ENCODE results near the gene GALP.
"Not testable (repeated sequence)": the region's sequence is repeated elsewhere in the genome, so short reads cannot be mapped to it uniquely, and the experiment has no call there.

GALP gene

DNA sequence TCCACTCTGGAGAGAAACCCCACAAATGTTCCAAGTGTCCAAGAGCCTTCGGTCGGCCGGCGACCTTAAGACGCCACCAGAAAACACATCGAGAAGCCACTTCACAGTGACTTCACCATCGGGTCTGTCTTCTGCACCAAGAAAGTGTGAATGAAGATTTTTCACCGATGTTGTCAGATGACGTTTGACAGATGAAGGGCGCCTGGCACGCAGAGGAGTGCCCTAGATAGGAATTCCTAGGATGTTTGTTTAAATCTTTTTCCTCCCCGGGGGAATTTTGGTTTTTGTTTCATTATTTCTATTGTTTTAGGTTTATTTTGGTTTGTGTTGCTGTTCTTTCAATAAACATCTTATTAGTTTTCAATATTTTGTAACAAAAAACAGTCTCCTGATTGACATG, 33.3 kb downstream of the GALP start:
- Histone ChIP-seq H3K27me3 (ENCODE audit: insufficient read depth, low read length, poor library complexity, severe bottlenecking) (no peaks in the 10 kb centered on the region), H3K4me3 (ENCODE audit: low read length, poor library complexity, severe bottlenecking) (no peak overlapping the region), H3K4me2 (ENCODE audit: low read depth, low read length, poor library complexity, severe bottlenecking) (no peak overlapping the region), H4K20me1 (ENCODE audit: insufficient read depth, low read length, poor library complexity, severe bottlenecking) (no peaks in the 10 kb centered on the region), H3K9me3 (ENCODE audit: insufficient read depth, low read depth, low read length) (no peaks in the 10 kb centered on the region), H3F3A (ENCODE audit: low read depth) (no peaks in the 10 kb centered on the region), H3K4me1 (ENCODE audit: insufficient read depth, low read length, poor library complexity, severe bottlenecking) (no peaks in the 10 kb centered on the region), H3K9me2 (replicated peaks; ENCODE audit: low read depth, low read length) (no peaks in the 10 kb centered on the region), H2AFZ (ENCODE audit: low read length) (no peak overlapping the region), H3K36me3 (ENCODE audit: insufficient read depth, low read length) (no peaks in the 10 kb centered on the region), H3K9ac (ENCODE audit: low read depth, low read length, poor library complexity, severe bottlenecking) (no peak overlapping the region), H3K79me2 (ENCODE audit: insufficient read depth, low read length) (no peaks in the 10 kb centered on the region)
- TF ChIP-seq EZH2phosphoT487 (IDR thresholded peaks at IDR 0.05; ENCODE audit: borderline replicate concordance) = no peak
- TF ChIP-seq, protein P1, sequence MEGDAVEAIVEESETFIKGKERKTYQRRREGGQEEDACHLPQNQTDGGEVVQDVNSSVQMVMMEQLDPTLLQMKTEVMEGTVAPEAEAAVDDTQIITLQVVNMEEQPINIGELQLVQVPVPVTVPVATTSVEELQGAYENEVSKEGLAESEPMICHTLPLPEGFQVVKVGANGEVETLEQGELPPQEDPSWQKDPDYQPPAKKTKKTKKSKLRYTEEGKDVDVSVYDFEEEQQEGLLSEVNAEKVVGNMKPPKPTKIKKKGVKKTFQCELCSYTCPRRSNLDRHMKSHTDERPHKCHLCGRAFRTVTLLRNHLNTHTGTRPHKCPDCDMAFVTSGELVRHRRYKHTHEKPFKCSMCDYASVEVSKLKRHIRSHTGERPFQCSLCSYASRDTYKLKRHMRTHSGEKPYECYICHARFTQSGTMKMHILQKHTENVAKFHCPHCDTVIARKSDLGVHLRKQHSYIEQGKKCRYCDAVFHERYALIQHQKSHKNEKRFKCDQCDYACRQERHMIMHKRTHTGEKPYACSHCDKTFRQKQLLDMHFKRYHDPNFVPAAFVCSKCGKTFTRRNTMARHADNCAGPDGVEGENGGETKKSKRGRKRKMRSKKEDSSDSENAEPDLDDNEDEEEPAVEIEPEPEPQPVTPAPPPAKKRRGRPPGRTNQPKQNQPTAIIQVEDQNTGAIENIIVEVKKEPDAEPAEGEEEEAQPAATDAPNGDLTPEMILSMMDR (conservative IDR thresholded peaks at IDR 0.05; ENCODE audit: low read length) = no peak

DNA sequence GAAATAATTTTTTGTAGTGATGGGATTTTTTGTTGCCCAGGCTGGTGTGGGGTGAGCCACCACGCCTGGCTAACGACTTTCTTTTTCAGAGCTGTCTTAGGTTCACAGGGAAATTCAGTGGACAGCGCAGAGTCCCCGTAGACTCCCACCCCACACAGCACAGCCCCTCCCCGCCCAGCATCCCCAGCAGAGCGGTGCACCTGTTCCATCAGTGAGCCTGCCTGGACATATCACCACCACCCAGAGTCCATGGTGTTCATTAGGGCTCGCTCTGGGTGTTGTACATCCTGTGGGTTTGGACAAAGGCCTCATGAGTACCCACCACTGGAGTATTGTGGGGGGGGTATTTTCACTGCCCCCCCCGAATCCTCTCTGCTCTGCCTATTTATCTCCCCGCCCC, 34.2 kb downstream of the GALP start:
- H3K9me3 ChIP-seq (ENCODE audit: insufficient read depth, low read depth, low read length); H3K9me2 ChIP-seq (replicated peaks; ENCODE audit: low read depth, low read length); H3K27me3 ChIP-seq (ENCODE audit: insufficient read depth, low read length, poor library complexity, severe bottlenecking); H2AFZ ChIP-seq (ENCODE audit: low read length); H4K20me1 ChIP-seq (ENCODE audit: insufficient read depth, low read length, poor library complexity, severe bottlenecking); H3K79me2 ChIP-seq (ENCODE audit: insufficient read depth, low read length); H3K4me2 ChIP-seq (ENCODE audit: low read depth, low read length, poor library complexity, severe bottlenecking); H3K4me3 ChIP-seq (ENCODE audit: low read length, poor library complexity, severe bottlenecking); H3K9ac ChIP-seq (ENCODE audit: low read depth, low read length, poor library complexity, severe bottlenecking); H3F3A ChIP-seq (ENCODE audit: low read depth); H3K4me1 ChIP-seq (ENCODE audit: insufficient read depth, low read length, poor library complexity, severe bottlenecking); H3K36me3 ChIP-seq (ENCODE audit: insufficient read depth, low read length): not testable (repeated sequence)

DNA sequence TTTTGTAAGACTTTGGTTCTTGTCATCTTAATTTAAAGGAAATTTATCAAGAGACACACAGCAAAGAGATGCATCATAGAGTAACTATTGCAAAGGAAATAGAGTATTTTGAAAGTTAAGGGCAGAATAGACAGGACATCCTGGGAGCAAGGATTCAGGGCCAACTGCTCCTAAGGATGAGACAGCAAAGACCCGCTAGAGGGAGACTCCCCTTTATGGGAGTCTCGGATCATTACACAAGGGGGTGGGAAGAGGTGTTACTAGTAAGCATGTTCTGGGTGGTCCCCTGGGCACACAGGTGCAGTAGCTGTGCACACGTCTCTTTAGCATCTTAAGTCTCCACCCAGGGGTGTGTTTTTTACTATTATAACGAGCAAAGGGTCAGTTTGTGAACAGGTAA, 35.9 kb downstream of the GALP start:
- Histone ChIP-seq H3K4me2 (ENCODE audit: low read depth, low read length, poor library complexity, severe bottlenecking) (no peak overlapping the region), H3K9me2 (replicated peaks; ENCODE audit: low read depth, low read length) (no peaks in the 10 kb centered on the region), H3K4me1 (ENCODE audit: insufficient read depth, low read length, poor library complexity, severe bottlenecking) (no peaks in the 10 kb centered on the region), H3K9ac (ENCODE audit: low read depth, low read length, poor library complexity, severe bottlenecking) (no peak overlapping the region), H3K9me3 (ENCODE audit: insufficient read depth, low read depth, low read length) (no peaks in the 10 kb centered on the region), H4K20me1 (ENCODE audit: insufficient read depth, low read length, poor library complexity, severe bottlenecking) (no peaks in the 10 kb centered on the region), H2AFZ (ENCODE audit: low read length) (no peak overlapping the region), H3F3A (ENCODE audit: low read depth) (no peaks in the 10 kb centered on the region), H3K79me2 (ENCODE audit: insufficient read depth, low read length) (no peaks in the 10 kb centered on the region), H3K4me3 (ENCODE audit: low read length, poor library complexity, severe bottlenecking) (no peak overlapping the region), H3K36me3 (ENCODE audit: insufficient read depth, low read length) (no peaks in the 10 kb centered on the region), H3K27me3 (ENCODE audit: insufficient read depth, low read length, poor library complexity, severe bottlenecking) (no peaks in the 10 kb centered on the region)
- TF ChIP-seq, protein P1 (conservative IDR thresholded peaks at IDR 0.05; ENCODE audit: low read length) = no peak
- TF ChIP-seq EZH2phosphoT487 (IDR thresholded peaks at IDR 0.05; ENCODE audit: borderline replicate concordance) = no peak

DNA sequence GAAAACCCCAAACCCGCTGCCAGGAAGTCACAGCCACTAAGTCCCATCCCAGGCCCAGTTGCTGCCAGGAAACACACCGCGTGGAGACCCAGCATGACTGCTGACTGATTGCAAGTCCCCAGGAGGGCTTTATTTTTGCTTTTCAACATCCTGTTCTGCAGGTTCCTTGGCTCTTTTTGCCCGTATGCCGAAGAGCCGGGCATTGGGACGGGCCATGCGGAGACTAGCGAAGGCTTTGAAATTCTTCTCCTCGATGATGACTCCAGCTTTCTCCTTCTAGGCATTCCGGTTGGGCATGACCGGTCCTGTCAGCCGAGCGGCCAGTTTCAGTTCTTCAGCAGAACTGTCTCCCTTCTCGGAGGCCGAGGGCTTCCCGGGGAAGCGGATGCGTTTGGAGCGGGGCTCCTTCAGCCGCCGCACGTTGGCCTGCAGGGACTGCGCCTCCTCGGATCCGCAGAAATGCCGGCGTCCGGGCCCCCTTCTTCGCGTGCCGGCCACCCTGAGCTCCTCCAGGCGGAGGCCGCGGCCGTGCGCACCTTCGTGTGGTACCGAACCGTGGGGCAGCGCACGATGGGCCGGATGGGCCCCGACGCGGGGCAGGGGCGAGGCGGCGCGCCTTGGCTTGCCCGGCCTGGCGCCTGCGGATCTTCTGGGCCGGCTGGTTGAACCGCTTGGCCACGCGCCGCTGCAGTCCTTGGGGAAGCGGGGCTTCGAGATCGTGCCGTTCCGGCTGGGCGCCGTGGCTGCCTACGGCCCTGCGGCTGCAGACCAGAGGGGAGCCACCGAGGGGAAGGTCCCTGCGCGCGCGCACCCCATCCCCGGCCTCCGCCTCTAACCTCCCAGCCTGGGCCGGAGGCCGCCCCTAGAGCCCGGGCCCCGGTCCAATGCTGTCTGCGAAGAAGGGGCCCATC, 41.5 kb downstream of the GALP start:
- Histone ChIP-seq H3K27me3 (ENCODE audit: insufficient read depth, low read length, poor library complexity, severe bottlenecking) (no peaks in the 10 kb centered on the region), H2AFZ (ENCODE audit: low read length) (no peak overlapping the region), H3K4me1 (ENCODE audit: insufficient read depth, low read length, poor library complexity, severe bottlenecking) (no peaks in the 10 kb centered on the region), H3K9ac (ENCODE audit: low read depth, low read length, poor library complexity, severe bottlenecking) (peak overlapping the region; percentile 11), H3F3A (ENCODE audit: low read depth) (no peaks in the 10 kb centered on the region), H4K20me1 (ENCODE audit: insufficient read depth, low read length, poor library complexity, severe bottlenecking) (no peaks in the 10 kb centered on the region), H3K4me3 (ENCODE audit: low read length, poor library complexity, severe bottlenecking) (no peak overlapping the region), H3K4me2 (ENCODE audit: low read depth, low read length, poor library complexity, severe bottlenecking) (no peak overlapping the region), H3K79me2 (ENCODE audit: insufficient read depth, low read length) (no peaks in the 10 kb centered on the region), H3K36me3 (ENCODE audit: insufficient read depth, low read length) (peaks cover 10% of the 10 kb centered on the region; the same call in 1 of the 2 replicates), H3K9me3 (ENCODE audit: insufficient read depth, low read depth, low read length) (no peaks in the 10 kb centered on the region), H3K9me2 (replicated peaks; ENCODE audit: low read depth, low read length) (no peaks in the 10 kb centered on the region)
- no peak for TF ChIP-seq EZH2phosphoT487 (IDR thresholded peaks at IDR 0.05; ENCODE audit: borderline replicate concordance)
- TF ChIP-seq, protein P1 (conservative IDR thresholded peaks at IDR 0.05; ENCODE audit: low read length) = no peak

All from Loucy (cell line).